Inferior parietal cortex (tissue), 1 donor: ENCODE results near the gene SHISA4.
"Not testable (repeated sequence)": the region's sequence is repeated elsewhere in the genome, so short reads cannot be mapped to it uniquely, and the experiment has no call there.

Source experiments
- DNase-seq: peaks from one replicate; pipeline ENCODE4 v3.0.0-alpha.2; 2016; ENCODE audit errors: extremely low spot score

SHISA4 gene, protein sequence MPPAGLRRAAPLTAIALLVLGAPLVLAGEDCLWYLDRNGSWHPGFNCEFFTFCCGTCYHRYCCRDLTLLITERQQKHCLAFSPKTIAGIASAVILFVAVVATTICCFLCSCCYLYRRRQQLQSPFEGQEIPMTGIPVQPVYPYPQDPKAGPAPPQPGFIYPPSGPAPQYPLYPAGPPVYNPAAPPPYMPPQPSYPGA

DNA sequence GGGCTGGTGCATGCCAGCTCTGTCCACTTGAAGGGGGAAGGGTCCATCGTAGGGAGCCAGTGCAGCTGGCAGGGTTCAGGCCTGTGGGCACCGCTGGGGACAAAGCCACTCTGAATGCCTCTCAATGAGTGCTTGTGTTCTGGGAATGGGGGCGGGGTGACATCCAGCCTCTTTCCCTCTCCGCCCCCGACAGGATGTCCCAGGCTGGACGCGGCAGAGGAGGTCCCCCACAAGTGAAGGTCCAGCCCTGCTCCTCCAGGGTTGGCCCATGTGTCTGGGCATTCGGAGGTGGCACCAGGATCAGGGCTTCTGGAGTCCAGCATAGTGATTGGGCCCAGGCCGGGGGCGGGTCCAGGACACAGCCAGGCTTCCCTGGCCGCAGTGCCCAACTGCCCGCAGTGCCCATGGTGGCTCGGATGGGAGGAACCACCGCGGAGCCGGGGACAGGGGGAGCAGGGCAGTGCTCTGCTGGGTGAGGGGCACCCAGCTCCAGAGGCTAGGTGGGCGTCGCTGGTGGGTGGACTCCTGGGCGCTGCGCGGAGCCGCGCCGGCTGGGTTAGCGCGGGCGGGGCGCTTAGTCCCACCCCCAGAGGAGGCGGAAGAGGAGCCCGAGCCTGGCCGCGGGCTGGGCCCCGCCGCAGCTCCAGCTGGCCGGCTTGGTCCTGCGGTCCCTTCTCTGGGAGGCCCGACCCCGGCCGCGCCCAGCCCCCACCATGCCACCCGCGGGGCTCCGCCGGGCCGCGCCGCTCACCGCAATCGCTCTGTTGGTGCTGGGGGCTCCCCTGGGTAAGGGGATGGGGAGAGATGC, at the start of gene SHISA4:
Gene SHISA4, plus strand, starts transcription at position 617 of the 808 bp plus-strand sequence. Its CDS starts 97 bp downstream, at position 714.
- DNase-seq: peak; percentile 81

DNA sequence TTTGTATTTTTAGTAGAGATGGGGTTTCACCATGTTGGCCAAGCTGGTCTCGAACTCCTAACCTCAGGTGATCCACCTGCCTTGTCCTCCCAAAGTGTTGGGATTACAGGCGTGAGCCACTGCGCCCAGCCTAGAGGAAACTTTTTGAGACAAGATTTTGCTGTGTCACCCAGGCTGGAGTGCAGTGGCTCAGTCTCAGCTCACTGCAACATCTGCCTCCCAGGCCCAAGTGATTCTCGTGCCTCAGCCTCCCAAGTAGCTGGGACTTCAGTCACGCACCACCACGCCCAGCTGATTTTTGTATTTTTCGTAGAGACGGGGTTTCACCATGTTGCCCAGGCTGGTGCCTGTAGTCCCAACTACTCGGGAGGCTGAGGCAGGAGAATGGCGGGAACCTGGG, 49.6 kb upstream of the SHISA4 start:
- DNase-seq: not testable (repeated sequence)

DNA sequence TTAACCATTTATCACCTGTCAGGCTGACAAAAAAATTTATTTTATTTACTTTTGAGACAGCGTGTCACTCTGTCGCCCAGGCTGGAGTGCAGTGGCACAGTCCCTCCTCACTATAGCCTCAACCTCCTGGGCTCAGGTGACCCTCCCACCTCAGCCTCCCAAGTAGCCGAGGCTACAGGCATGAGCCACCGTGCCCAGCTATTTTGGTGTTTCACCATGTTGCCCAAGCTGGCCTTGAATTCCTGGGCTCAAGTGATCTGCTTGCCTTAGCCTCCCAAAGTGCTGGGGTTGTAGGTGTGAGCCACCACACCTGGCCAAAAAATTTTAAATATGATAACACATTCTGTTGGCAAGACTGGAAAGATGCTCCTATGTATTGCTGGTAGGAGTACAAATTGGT, 48.6 kb upstream of the SHISA4 start:
- no peak for DNase-seq

DNA sequence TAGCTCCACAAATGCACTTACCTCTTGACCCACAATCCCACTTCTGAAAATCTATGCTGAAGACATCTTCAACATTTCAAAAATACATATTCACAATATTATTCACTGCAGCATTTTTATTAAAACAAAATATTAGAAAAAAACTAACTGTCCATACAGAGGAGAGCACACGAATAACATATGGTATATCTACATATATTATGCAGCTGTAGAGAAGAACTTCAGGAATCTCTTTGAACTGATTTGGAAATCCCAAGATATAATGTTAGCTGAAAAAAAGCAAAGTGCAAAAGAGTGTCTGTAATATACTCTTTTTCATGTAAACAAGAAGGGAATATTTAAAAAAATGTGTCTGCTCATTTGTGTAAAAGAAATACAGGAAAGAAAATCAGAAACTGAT, 48.2 kb upstream of the SHISA4 start:
- no peak for DNase-seq

DNA sequence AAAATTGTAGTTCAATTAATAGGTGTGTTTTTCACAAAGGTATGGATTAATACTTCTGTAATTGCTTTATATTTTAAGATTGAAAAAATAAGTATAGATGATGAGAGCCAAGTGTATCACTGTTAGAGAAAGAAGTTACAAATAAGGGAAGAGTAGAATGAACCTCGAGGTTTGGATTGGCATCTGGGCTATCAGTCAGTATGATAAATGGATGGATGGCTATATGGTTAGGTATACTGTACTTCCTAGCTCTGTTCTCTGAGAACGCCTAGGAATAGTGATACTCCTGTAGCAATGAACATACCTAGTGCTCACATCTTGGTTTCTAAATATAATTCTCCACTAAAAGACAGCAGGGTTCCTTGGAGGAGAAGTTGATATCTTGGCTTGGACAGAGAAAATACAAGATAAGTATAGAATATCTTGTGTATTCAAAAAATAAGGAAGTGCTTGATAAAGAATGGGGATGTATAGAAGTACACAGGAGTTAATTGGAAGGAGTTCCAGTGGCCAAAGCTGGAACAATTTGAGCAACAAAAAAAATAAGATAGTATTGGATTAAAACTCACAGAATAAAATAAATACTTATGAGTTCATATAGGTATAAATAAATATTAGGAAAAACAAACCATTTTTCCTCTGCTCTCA, 47.3 kb upstream of the SHISA4 start:
- no peak for DNase-seq

DNA sequence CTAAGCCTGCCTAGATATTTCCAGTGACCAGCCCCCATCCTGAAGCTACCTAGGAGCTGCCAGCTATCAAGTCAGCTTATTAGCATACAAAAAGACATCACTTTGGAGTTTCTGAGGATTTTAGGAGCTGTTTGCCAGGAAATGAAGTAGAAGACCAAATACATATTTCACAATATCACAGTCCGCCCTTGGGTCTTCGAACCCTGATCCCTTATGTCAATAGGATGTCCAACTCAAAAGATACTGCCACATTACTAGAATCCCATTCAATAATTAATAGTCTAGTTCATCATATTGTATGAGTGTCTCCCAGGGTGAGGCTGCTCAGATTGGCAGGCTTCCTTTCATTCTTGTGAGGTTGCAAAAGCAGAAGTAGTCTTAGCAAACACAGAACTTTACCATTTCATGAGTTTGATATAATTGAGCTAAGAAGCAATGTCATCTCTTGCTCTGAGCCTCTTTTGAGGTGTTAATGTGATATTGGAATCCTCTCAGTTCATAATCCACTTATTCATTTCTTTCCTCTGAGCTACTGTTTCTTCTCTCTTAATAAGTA, 46.1 kb upstream of the SHISA4 start:
- no peak for DNase-seq

GRCh38 chr1:201845331-201846083, 43.2 kb upstream of the SHISA4 start:
- no peak for DNase-seq

GRCh38 chr1:201847150-201847549, 41.5 kb upstream of the SHISA4 start:
- no peak for DNase-seq

DNA sequence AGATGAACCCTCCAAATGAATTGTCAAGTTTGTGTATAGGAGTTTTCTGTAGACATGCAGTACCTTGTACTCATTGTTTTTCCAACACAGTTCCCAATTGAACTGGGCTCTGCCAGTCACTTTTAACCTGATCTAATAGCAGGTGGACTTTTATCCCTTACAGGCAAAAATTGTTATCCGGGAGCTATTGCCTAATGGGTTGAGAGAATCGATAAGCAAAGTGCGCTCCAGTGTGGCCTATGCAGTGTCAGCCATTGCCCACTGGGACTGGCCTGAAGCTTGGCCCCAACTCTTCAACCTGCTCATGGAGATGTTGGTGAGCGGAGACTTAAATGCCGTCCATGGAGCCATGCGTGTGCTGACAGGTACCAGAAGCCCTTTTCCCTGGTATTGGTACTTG, 40.5 kb upstream of the SHISA4 start:
- no peak for DNase-seq

DNA sequence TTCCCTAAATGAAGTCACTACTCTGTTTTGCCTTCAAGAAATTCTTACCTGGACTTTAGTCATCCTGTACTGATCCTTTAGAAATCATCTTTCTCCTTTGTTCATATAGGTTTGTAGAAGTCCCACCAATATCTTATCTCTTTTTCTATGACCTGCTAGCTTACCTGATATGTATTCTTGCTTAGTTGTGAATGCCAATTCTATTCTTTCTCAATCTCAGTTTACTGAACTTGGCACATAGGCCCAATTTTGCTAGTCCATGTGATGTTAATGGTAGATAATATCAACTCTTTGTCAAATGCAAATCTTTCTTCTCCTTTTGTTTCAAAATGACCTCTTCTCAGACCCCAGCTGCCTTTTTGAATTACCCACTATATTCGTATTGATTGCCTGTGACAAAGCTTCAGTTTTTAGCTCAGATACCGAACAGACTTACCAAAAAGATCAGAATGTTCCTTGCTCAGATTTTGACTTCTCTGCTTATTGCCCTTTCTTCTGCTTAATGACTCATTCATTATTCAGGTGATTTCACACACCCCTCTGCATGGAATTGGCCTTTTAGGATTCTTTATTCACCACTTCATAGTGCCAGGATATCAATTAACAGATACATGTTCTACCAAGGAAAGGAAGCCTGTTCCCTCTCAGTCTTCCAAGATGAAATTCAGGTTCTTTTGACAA, 39.2 kb upstream of the SHISA4 start:
- no peak for DNase-seq

GRCh38 chr1:201850053-201850397, 38.7 kb upstream of the SHISA4 start:
- DNase-seq: no peak

DNA sequence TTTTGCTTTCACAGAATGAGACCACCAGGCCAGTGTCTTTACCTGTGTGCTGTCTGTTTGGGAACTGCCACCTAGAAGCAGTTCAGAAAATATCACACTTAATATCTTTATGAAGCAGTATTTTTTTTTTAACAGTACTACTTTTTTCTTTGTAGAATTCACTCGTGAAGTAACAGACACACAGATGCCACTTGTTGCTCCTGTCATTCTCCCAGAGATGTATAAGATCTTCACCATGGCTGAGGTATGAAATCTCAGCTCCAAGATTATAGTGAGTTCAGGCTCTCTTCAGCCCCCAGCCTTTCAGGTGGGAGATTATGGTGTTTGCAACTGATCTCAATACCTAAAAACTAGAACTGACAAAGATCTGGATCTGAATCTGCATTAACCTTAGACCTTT, 36.7 kb upstream of the SHISA4 start:
- DNase-seq: no peak

DNA sequence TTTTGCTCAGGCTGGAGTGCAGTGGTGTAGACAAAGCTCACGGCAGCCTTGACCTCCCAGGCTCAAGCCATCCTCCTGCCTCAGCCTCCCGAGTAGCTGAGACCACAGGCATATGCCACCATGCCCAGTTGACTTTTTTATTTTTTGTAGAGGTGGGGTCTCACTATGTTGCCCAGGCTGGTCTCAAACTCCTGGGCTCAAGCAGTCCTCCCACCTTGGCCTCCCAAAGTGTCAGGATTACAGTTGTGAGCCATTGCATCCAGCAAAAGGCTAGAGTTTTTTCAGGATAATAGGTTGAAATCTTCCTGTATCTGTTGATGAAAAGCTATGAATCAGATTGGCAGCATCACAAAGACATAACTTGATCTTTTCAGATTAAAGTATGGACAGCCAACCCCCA, 32.0 kb upstream of the SHISA4 start:
- not testable (repeated sequence) for DNase-seq

DNA sequence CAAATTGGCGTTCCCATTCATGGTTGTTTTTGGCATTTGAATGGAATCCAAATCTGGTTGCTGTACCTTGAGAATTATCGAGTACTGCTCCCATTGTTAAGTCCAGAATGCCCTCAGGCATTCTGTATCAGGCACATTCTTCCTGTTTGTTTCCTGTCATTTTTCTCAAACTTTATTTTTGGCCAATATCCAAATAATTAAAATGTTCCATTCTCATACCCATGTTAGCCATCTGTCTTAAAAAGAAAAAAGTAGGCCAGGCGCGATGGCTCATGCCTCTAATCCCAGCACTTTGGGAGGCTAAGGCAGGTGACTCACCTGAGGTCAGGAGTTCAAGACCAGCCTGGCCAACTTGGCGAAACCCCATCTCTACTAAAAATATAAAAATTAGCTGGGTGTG, 29.3 kb upstream of the SHISA4 start:
- no peak for DNase-seq

DNA sequence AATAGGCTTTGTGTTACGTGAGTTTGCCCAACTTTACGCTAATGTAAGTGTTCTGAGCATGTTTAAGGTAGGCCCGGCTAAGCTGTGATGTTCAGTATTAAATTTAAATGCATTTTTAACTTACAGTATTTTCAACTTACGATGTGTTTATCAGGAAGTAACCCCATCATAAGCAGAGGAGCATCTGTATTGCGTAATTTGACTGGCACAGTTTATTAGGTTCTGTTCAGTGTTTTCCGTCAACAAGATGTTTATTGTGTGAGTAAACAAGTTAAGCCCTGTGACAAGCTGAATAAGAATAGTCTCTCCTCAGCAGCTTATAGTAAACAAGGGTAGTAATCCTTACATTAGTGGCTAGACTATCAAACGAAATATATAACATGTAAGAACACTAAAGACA, 27.2 kb upstream of the SHISA4 start:
- DNase-seq: no peak

DNA sequence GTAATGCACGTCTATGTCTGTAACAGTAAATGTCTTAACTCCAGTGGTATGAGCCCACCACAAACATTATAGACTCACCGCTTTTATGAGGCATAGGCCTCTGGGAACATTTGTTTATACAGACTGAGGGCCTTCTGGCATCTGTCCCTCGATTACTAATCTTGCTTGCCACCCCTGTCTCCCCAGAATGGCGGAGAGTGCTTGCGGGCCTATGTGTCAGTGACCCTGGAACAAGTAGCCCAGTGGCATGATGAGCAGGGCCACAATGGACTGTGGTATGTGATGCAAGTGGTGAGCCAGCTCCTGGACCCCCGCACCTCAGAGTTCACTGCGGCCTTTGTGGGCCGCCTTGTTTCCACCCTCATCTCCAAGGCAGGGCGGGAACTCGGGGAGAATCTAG, 18.3 kb upstream of the SHISA4 start:
- DNase-seq: no peak

GRCh38 chr1:201874672-201875071, 14.0 kb upstream of the SHISA4 start:
- DNase-seq: no peak

DNA sequence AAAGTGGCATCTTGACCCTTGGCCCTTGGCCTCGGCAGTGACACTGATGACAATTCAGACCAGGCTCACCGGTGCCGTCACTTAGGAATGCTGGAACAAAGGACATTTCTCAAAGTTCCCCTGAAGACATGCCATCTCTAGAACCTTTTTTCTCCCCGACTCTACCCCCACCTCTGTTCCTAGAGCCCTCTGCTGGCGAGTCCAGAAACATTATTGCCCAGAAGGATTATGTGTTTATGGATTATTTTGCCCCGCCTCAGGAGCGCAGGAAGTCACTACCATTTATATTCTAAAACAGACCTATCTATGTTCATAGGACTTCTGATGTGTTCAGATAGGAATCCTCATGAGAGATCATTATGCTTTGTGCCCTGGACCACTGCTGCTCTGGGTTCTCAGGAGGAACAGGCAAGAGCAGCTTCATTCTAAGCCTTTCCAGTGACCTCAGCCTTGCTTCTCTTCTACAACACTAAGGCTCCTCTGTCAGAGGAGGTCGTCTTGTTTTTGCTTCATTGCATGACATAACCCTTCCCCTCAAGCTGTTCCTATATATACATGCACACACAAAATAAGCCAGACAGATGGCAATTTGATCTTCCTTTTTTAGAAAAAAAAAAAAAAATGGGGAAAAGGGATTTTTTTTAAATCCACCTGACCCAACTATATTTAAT, 12.4 kb upstream of the SHISA4 start:
- no peak for DNase-seq

- DNase-seq: peak; percentile 83
Observed at GRCh38 chr1:201877877-201878401, 10.8 kb upstream of the SHISA4 start.

- no peak for DNase-seq
Observed at GRCh38 chr1:201880928-201881571, 7.6 kb upstream of the SHISA4 start.
